Eye (tissue), 1 donor: ENCODE measurements around the gene CTAGE8.
"Not testable (repeated sequence)": the region's sequence is repeated elsewhere in the genome, so short reads cannot be mapped to it uniquely, and the experiment has no call there.

Experiments used
- DNase-seq: peaks from one replicate; pipeline ENCODE4 v3.0.0-alpha.2; 2015

The CTAGE8 gene, protein sequence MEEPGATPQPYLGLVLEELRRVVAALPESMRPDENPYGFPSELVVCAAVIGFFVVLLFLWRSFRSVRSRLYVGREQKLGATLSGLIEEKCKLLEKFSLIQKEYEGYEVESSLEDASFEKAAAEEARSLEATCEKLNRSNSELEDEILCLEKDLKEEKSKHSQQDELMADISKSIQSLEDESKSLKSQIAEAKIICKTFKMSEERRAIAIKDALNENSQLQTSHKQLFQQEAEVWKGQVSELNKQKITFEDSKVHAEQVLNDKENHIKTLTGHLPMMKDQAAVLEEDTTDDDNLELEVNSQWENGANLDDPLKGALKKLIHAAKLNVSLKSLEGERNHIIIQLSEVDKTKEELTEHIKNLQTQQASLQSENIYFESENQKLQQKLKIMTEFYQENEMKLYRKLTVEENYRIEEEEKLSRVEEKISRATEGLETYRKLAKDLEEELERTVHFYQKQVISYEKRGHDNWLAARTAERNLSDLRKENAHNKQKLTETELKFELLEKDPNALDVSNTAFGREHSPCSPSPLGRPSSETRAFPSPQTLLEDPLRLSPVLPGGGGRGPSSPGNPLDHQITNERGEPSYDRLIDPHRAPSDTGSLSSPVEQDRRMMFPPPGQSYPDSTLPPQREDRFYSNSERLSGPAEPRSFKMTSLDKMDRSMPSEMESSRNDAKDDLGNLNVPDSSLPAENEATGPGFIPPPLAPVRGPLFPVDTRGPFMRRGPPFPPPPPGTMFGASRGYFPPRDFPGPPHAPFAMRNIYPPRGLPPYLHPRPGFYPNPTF

DNA sequence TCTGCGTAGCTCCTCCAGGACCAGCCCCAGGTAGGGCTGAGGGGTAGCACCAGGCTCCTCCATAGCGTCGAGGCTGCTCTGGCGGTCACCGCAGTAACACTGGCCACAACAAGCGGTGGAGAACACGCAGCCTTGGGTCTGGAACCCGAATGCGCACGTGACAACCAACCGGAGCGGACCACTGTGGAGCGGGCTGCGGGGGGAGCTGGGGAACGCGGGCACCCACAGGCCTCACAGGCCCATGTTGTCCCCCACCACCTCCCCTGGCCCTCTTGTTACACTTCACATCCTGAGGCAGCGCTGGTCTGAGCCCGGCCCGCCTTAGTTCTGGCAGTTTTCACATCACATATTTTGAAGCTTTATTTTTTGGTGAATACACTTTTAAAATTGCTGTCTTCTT is at the start of gene CTAGE8:
Gene CTAGE8, minus strand, starts transcription at position 101 of the 400 bp plus-strand sequence. Its CDS starts 38 bp downstream, at position 63.
- not testable (repeated sequence) for DNase-seq

DNA sequence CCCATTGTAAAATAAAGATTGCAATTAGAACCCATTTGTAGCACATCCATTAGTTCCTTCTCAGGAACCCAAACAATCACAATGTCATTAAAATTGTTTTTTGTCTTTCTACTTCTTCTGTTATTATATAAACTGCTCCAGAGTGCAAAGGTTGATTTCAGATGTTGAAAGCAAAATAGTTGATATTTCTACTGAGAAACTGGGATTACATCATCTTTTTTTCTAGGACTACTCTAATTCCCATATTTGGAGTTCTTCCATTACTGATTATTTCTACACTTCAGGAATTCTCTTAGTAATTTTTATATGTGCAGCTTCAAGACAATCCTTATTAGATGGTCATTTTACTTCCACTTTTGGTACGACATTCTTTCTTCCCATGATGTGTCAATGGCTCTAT is 48.4 kb upstream of the CTAGE8 start:
- DNase-seq = not testable (repeated sequence)

DNA sequence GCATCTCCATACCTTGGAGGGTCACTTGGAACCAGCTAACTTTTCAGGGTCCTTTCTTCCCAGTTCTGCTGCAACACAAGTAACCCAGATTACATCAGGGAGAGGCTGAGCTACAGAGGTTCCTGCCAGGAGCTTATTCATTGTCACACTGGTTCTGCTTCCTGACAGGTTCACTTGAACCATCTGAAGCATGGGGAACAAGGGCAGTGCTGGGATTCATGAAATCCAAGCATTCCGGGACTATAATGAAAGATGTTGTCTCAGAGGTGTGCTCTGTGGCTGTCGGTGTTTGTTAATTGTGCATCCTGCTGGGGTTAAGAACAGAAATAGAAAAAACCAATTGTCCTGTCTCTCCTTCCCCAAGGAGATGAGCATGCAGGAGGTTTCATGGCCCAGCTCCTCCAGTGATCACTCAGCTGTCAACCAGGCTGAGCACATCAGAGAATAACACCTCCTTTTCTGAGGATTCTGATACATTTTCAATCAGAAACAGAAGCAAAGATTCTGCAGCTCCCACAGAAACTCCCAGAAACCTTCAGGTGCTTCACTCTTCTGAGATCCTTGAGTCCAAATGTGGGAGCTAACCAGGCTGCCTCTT is 42.9 kb upstream of the CTAGE8 start, which contains the start of gene OR2A1:
Gene OR2A1, plus strand, starts transcription at position 548 of the 598 bp plus-strand sequence. CDS start 5,706 bp downstream, outside the sequence.
- not testable (repeated sequence) for DNase-seq

DNA sequence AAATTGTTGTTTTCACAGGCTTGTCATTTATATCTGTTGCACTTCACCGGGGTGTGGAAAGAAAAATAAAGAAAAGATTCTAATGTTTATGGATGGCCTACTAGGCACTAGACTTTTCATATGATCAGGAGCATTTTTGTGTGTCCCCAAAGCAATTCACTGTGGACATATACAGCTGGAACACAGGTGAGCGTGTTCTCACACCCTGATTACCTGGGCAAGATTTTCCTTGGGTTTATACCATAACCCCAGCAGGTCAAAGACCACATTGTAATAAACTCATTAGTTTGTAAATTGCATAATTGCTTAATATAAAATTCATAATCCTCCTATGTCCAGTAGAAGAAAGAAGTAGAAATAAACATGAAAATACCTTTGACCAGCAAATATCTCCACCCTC is 42.1 kb upstream of the CTAGE8 start:
- DNase-seq = not testable (repeated sequence)

DNA sequence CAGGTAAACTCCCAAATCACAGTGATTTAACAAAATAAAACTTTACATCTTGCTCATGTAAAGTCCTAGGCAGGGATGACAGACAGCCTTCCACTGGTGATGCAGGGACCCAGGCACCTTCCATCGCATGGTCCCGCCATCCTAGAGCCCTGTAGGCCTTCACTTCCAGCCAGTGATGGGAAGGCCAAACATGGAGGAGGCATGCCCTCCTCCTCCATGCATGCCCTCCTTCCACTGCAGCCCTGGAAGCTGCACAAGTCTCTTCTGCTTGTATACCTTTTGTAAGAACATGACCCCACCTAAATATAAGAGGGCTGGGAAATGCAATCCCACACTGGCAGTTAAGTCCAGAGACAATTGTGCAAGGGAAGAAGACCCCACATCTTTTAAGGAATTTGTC is 40.6 kb upstream of the CTAGE8 start:
- not testable (repeated sequence) for DNase-seq

DNA sequence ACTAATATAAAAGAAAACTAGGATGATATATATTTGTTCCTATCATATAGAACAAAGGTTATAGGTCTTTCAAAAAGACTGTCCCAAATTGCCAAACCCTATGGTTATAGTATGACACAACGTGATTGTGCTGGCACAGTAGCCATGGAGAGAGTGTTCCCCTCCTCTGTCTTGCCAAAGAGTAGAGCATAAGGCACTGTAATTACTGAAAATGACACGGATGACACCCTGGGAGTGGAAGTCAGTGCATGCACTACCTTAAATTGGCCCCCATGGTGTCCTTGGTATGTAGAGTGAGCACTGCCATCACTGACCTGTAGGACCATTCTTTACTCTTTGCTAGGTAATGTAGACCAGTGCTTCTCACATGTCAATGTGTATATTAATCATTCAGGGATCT is 36.1 kb upstream of the CTAGE8 start:
- DNase-seq = not testable (repeated sequence)

DNA sequence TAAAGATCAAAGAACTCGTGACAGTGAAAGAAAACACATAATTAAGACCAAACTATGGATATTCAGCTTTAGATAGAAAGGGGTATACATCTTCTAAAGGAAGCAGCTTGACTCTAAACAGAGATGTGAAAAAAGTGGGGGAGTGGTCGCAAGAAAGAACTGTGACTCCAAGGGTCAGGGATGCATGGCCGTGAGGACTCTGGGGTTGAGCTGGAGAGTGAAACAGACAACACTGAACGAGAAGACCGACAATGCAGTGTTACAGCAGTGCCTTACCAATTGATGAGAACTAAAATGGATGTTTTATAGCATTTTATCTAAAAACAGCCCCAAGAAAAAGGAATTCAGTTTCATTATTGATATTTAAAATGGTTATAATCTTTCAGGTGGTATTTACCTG is 34.5 kb upstream of the CTAGE8 start:
- not testable (repeated sequence) for DNase-seq

DNA sequence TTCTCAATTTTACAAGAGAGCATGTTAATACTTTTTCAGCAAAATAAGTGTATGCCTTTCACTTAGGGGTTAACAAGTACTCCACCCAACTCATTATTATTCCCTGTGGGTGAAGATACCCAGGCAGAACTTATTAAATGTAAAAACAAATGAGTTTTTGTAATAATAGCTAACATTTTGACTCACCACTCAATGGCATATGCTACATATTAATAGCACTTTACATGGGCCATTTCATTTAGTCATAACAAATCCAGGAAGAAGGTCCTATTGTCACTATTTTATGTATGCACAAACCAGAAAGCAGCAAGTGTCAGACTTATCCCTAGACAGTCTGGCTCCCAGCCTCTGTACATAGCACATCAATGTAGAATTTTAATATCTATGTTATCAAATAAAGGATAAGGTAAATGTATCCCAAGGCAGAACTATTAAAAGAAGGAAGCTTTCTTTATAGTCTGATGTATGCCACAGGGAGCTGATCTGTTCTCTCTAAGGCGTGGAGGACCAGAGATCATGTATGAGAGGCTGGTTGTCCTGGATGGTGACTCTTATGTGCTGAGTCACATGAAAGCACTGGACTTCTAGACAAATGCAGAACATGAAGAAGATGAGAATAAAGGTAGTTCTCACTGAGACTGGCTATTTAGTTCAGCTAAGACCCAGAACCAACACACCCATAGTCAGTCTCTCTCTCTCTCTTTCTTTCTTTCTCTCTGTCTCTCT is 33.7 kb upstream of the CTAGE8 start:
- not testable (repeated sequence) for DNase-seq

DNA sequence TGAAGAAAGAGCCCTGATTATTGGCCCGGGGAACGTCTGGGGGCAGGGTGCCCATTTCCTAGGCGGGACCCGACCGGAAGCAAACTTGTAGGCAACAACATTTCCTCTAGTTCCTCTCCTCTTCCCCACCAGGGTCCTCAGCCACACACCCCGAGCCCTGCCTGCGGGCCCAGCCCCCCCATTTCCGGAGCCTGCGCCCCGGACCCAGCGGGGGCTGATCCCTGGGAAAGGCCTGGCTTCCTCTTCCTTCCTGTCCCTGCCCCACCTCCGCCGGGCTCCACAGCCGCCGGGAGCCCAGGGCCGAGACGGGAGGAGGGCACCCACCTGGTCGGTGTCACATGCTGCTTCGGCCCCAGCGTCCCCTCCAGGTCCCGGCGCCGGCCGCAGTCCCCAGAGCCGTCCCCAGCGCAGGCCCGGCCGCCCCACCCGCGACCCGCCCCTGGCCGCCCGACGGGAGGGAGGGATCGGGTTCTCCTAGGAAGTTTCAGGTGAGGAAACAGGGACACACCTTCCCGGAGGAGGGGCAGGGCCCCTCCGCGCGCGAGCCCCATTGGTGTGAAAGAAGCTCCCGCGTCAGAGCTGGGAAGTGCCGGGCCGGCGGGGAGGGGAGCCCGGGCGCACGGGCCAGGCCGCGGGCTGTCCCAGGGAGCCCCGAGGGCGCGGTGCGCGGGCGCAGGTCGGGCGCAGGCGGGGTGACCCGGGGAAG is 24.9 kb upstream of the CTAGE8 start:
- not testable (repeated sequence) for DNase-seq

DNA sequence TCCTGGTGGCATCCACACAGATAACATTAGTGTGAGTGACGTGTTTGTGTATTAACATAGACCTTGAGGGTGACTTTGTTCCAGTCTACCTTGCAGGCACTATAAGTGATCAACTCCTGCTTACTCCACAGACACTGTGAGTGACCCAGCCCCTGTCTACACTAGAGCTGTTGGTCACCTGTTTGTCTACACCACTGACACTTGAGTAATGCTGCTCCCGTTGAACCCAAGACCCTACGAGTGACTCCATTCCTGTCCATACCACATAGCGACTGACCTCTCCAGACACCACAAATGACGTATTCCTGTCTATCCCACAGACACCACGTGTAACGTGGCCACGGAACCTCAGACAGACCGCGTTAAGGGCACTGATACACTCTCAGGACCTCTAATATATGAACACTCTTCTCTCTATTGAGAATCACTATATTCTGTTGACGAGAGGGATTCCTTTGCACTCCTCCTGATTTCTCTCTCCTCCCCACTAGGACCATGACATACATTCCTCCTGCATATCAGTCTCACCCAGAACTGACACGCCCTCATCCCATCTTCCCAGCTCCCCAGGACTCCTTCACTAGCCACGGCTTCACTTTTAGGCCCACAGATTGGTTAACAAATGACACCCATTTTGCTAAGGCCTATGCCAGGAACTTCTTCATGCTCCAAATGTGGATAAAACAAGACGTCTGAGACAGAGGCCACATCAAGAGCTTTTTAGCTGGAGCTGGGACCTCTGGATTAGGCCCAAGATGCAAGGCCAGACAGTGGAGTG is 23.5 kb upstream of the CTAGE8 start:
- not testable (repeated sequence) for DNase-seq

DNA sequence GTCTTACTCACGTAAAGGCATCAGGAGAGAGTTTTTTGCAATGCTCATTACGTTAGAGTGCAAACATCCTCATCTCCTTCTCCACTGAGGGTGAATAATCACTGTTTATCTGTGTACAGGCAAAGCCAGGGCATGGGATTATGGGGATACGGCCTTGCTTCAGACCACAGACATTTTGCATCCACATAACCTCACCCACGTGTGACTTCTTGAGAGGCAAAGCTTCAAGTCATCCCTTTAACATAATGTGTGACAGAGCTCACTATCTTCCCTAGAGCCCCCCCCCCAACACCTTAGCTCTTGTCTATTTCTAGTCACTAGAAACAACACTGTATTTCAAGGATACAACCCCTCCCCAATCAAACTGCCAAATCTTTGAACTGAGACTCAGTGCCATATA is 22.5 kb upstream of the CTAGE8 start:
- not testable (repeated sequence) for DNase-seq

DNA sequence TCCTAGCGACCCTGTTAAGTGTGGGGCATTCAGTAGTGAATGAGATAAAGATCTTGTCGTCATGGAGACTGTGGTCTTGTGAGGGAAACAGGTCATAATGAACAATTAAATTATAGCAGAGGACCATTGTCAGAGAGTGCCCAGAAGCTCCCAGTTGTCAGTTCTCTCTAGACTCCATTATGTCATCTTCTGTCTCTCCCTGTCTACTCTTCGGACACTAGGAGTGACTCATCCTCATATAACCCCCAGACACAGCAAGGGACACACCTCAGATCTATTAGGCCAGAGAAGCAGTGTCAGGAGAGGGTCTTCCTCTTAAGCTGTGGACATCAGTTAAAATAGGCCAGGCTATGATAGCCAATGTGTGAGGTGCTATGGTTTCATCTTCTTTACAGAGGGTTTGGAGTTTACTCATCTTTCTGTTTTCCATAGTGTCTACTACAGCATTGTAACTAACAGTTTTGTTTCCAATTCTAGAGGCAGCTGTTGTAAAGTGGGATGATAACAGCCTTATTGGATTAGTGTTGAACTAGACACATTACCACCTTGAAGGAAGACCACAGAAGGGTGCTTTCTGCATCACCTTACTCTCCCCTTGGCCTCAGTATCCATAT is 18.2 kb upstream of the CTAGE8 start:
- DNase-seq = not testable (repeated sequence)

DNA sequence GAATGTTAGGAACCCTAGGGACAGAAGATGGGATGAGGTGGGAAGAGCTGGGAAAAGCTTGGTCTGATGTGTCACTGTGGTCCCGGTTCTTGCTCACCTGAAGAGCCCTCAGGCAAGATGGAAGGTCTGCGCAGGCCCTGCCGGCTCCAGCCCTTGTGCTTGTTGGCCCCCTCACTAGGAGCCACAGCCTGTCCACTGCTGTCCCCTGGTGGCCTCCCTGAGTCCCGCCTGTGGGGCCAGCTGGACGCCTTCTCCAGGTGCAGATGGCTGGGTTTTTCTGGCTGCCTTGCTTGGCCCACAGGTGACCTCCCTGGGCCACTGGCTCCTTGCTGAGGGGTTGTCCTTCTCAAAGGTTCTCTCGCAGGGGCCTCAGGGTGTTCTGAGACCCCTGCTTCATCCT is 14.6 kb upstream of the CTAGE8 start:
- DNase-seq = not testable (repeated sequence)

DNA sequence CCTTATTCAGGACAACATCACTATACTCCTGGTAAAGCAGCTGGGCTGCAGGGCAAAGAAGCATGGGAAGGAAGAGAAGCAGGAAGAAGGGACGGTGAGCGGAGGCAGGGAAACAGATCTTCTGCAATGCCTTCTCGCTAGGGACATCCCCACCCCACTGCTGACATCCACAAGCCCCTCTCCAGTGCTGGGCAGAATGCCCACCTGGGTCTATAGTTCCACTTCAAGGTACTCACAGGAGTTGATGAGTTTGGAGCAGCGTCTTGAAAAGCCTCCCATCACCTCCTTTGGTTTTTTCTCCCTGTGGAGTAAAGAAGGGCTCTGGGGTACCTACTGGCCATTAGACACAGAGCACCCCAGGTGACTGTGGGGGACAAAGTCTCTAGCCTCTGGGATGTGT is 13.4 kb upstream of the CTAGE8 start:
- DNase-seq = not testable (repeated sequence)

DNA sequence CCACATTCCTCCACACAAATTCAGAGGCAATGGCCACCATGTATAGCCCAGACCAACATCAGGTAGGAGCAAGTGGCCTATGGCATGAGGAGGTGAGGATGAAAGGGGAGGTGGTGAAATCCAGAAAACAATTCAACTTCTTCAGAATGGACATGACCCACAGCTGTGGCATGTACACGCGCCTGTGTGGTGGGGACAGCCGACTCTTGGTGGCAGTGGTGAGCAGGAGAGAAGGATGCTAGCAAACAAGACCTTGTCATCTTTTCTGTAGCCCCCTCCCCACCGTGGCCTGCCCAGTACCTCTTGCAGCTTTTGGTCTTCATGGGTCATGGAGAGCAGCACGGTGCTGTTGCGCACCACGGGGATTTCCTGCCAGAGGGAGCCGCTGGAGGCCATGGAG is 12.9 kb upstream of the CTAGE8 start:
- not testable (repeated sequence) for DNase-seq

DNA sequence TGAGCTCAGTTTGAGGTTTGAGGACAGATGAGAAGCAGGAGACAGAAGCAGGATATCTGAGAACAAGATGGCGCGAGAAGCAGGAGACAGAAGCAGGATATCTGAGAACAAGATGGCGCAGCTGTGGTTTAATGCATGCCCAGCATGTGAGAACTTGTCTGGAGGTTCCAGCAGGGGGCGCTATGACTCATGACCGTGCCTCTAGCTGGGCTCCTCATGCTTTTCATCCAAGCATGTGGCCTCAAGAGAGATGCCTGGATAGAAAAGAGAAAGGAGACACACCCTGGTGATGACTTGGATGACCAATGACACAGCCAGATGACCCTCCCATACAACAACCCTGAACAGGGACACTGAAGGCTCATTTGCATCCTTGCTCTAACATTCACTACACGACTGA is 10.9 kb upstream of the CTAGE8 start:
- not testable (repeated sequence) for DNase-seq

DNA sequence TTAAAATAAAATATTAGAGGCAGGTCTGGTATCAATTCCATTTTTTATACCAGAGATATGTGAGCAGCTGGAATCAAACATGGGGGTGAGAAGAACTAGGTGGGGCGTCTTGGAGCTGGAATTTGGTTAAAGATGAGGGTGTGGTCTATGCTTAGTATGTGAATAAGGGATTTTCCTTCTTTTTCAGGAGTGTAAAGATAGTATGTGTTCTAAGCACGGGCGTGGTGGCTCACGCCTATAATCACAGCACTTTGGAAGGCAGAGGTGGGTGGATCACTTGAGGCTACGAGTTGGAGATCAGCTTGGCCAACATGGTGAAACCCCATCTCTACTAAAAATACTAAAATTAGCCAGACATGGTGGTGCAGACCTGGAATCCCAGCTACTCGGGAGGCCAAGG is 6.2 kb upstream of the CTAGE8 start:
- DNase-seq = not testable (repeated sequence)

DNA sequence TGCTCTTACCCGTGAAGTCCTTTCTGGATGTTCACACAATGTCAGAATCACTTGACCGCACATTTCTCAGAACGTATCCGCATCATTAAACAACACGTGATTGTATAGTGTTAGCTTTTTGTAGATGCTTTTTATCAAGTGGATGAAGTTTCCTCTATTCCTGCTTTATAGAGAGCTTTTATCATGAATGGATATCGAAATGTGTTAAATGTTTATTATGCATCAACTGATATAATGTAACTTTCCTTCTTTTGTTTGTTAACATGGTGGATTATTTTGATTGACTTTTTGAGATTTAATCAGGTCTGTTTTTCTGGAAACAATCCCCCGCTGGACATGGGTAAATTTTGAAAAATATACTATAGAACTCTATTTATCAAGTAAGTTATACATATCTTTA is 4.4 kb downstream of the CTAGE8 start, which contains the start of gene OR2A7:
Gene OR2A7, minus strand, starts transcription at position 101 of the 400 bp plus-strand sequence. CDS start 5,164 bp downstream, outside the sequence.
- peak; percentile 7 for DNase-seq

DNA sequence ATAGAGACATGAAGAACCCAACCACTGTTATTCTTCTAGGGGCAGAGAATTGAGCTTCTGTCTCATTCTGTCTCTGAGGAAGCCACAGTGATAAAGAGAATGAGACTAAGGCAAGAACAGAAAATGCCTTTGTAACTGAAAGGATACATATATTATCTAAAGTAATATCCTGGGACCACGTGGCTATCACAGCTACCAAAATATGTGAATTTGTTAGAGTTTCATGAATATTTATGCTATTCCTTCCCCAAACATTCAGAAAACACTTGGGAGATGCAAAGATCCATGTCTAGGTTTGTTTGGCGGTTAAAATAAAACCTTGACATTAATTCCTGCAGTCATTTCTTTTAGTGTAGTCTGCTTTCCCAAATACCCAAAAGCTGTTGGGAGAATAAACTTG is 7.0 kb downstream of the CTAGE8 start:
- not testable (repeated sequence) for DNase-seq

DNA sequence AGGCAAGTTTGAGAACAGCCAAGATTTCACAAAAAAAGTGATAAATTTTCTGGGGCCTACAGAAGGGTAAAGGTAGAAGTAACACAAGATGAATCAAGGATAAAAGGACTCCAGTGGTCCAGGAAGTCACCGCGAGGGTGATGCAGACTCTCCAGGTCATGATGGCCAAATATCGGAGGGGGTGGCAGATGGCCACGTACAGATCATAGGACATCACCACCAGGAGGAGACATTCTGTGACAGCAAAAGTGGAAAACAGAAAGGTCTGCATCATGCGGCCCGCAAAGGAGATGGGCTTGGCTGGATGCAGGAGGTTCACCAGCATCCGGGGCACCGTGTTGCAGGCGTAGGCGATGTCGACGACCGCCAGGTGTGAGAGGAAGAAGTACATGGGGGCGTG is 10.0 kb downstream of the CTAGE8 start:
- not testable (repeated sequence) for DNase-seq
